Loucy (cell line): ENCODE data around the gene DTL.

Experiments used
- H2AFZ ChIP-seq: fragments of 200-600 bp; sonication (generic); 2 replicates; pipeline ENCODE4 v1.6.0; 2016; ENCODE audit warnings: antibody characterized with exemption, mild to moderate bottlenecking, low read length, moderate library complexity
- H3F3A ChIP-seq: fragments of 200-600 bp; 2 replicates; pipeline ENCODE4 v1.6.0; 2016; ENCODE audit warnings: antibody characterized with exemption, low read depth, mild to moderate bottlenecking
- H3K27me3 ChIP-seq: fragments of 200-600 bp; sonication (generic); 2 replicates; pipeline ENCODE4 v1.6.1; 2014; ENCODE audit warnings: low read length, mild to moderate bottlenecking; ENCODE audit not compliant: insufficient read depth, poor library complexity, severe bottlenecking
- H3K36me3 ChIP-seq: fragments of 200-600 bp; sonication (generic); 2 replicates; pipeline ENCODE4 v1.6.1; 2016; ENCODE audit warnings: low read length; ENCODE audit not compliant: insufficient read depth
- H3K4me1 ChIP-seq: fragments of 200-600 bp; sonication (generic); 2 replicates; pipeline ENCODE4 v1.5.1; 2014; ENCODE audit warnings: low read length, mild to moderate bottlenecking; ENCODE audit not compliant: insufficient read depth, poor library complexity, severe bottlenecking
- H3K4me2 ChIP-seq: fragments of 200-600 bp; sonication (generic); 2 replicates; pipeline ENCODE4 v1.6.0; 2014; ENCODE audit warnings: antibody characterized with exemption, low read length, low read depth, mild to moderate bottlenecking; ENCODE audit not compliant: poor library complexity, severe bottlenecking
- H3K4me3 ChIP-seq: fragments of 200-600 bp; sonication (generic); 2 replicates; pipeline ENCODE4 v1.5.1; 2014; ENCODE audit warnings: low read length, mild to moderate bottlenecking, mixed read lengths; ENCODE audit not compliant: poor library complexity, severe bottlenecking
- H3K79me2 ChIP-seq: fragments of 200-600 bp; sonication (generic); 2 replicates; pipeline ENCODE4 v1.6.1; 2014; ENCODE audit warnings: low read length; ENCODE audit not compliant: insufficient read depth
- H3K9ac ChIP-seq: fragments of 200-600 bp; sonication (generic); 2 replicates; pipeline ENCODE4 v1.6.0; 2014; ENCODE audit warnings: mild to moderate bottlenecking, low read depth, low read length, moderate library complexity; ENCODE audit not compliant: poor library complexity, severe bottlenecking
- H3K9me2 ChIP-seq: fragments of 200-600 bp; sonication (generic); replicated peaks from 2 replicates; pipeline ENCODE4 v1.6.1; 2016; ENCODE audit warnings: low read depth, low read length, mixed read lengths
- H3K9me3 ChIP-seq: fragments of 200-600 bp; sonication (generic); 2 replicates; pipeline ENCODE4 v1.6.1; 2014; ENCODE audit warnings: mild to moderate bottlenecking, antibody characterized with exemption, low read length, low read depth; ENCODE audit not compliant: insufficient read depth
- H4K20me1 ChIP-seq: fragments of 200-600 bp; sonication (generic); 2 replicates; pipeline ENCODE4 v1.6.0; 2014; ENCODE audit warnings: antibody characterized with exemption, low read length, mild to moderate bottlenecking; ENCODE audit not compliant: insufficient read depth, poor library complexity, severe bottlenecking
- CTCF ChIP-seq: fragments of 200-600 bp; sonication (generic); conservative IDR thresholded peaks from 2 replicates; pipeline ENCODE4 v1.5.1; 2014; ENCODE audit warnings: mild to moderate bottlenecking, antibody characterized with exemption, low read length
- EZH2phosphoT487 ChIP-seq: fragments of 200-600 bp; IDR thresholded peaks from 2 replicates; pipeline ENCODE4 v1.6.1; 2018; ENCODE audit warnings: antibody characterized with exemption, mild to moderate bottlenecking, moderate library complexity, borderline replicate concordance

The DTL gene

GRCh38 chr1:212073490-212073889 lies 37.9 kb downstream of the DTL start:
- TF ChIP-seq CTCF (no peak), EZH2phosphoT487 (no peak)
- H3K79me2 ChIP-seq, result no peaks in the 10 kb centered on the region

GRCh38 chr1:212074313-212074712 lies 38.8 kb downstream of the DTL start:
- H3K9ac ChIP-seq, result no peak overlapping the region
- H3K4me2 ChIP-seq, result no peak overlapping the region
- H3K9me2 ChIP-seq, result no peaks in the 10 kb centered on the region
- H2AFZ ChIP-seq, result no peak overlapping the region
- no peaks in the 10 kb centered on the region for H3K9me3 ChIP-seq
- no peaks in the 10 kb centered on the region for H3K79me2 ChIP-seq
- TF ChIP-seq EZH2phosphoT487, result no peak
- TF ChIP-seq CTCF, result no peak
- no peaks in the 10 kb centered on the region for H4K20me1 ChIP-seq
- peaks cover 86% of the 10 kb centered on the region for H3K36me3 ChIP-seq
- no peak overlapping the region for H3K4me3 ChIP-seq
- no peaks in the 10 kb centered on the region for H3K27me3 ChIP-seq
- H3K4me1 ChIP-seq, result no peaks in the 10 kb centered on the region
- H3F3A ChIP-seq, result no peaks in the 10 kb centered on the region

More at GRCh38 chr1:212073490-212073889, 37.9 kb downstream of the DTL start:
- Histone ChIP-seq H3K27me3 (no peaks in the 10 kb centered on the region), H3K9me3 (no peaks in the 10 kb centered on the region), H3K4me1 (no peaks in the 10 kb centered on the region), H4K20me1 (no peaks in the 10 kb centered on the region), H3F3A (no peaks in the 10 kb centered on the region), H3K9me2 (no peaks in the 10 kb centered on the region), H3K36me3 (peaks cover 82% of the 10 kb centered on the region), H3K9ac (no peak overlapping the region), H3K4me3 (no peak overlapping the region), H3K4me2 (no peak overlapping the region), H2AFZ (no peak overlapping the region)

- Histone ChIP-seq H4K20me1 (no peaks in the 10 kb centered on the region), H2AFZ (no peak overlapping the region), H3F3A (no peaks in the 10 kb centered on the region), H3K9me2 (no peaks in the 10 kb centered on the region), H3K36me3 (peaks cover 88% of the 10 kb centered on the region), H3K4me1 (no peaks in the 10 kb centered on the region), H3K4me3 (no peak overlapping the region), H3K4me2 (no peak overlapping the region), H3K9me3 (no peaks in the 10 kb centered on the region), H3K9ac (no peak overlapping the region), H3K27me3 (no peaks in the 10 kb centered on the region), H3K79me2 (no peaks in the 10 kb centered on the region)
- TF ChIP-seq EZH2phosphoT487 (no peak), CTCF (no peak)
Measured at GRCh38 chr1:212074856-212075255, 39.3 kb downstream of the DTL start.
